GM20000 (cell line): ENCODE results near the gene STRN4.
"Not testable (repeated sequence)": the region's sequence is repeated elsewhere in the genome, so short reads cannot be mapped to it uniquely, and the experiment has no call there.

ENCODE experiments used
- DNase-seq: peaks from one replicate; pipeline ENCODE4 v3.0.0; 2012; ENCODE audit warnings: low spot score
- TF ChIP-seq, protein P1 (sequence below): IDR thresholded peaks from 2 replicates; pipeline ENCODE4 v1.5.1; 2012; ENCODE audit warnings: mild to moderate bottlenecking, control low read depth; ENCODE audit errors: extremely low read depth, missing control alignments

STRN4 gene

DNA sequence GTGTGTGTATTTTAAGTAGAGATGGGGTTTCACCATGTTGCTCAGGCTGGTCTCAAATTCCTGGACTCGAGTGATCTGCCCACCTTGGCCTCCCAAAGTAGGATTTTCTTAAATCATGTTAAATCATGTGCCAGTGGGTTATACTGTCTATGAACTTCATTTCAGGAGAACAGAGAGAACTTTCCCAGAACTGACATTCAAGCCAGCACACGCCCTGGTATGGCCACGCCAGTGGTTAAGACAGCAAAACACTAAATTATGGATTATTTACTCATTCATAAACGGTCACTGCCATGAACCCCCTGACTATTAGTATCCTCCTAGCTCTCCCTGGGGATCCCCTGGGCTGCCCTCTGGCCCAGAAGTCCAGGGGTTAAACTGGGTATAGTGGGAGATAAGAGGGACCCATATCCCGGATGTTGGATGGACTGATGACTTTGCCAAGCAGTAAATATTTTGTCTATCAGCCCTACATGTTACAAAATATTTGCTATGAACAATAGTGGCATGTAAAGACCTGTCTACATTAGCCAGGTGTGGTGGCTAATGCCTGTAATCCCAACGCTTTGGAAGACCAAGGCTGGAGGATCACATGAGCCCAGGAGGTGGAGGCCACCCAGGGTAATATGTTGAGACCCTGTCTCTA, 16.1 kb upstream of the STRN4 start:
- TF ChIP-seq, protein P1, sequence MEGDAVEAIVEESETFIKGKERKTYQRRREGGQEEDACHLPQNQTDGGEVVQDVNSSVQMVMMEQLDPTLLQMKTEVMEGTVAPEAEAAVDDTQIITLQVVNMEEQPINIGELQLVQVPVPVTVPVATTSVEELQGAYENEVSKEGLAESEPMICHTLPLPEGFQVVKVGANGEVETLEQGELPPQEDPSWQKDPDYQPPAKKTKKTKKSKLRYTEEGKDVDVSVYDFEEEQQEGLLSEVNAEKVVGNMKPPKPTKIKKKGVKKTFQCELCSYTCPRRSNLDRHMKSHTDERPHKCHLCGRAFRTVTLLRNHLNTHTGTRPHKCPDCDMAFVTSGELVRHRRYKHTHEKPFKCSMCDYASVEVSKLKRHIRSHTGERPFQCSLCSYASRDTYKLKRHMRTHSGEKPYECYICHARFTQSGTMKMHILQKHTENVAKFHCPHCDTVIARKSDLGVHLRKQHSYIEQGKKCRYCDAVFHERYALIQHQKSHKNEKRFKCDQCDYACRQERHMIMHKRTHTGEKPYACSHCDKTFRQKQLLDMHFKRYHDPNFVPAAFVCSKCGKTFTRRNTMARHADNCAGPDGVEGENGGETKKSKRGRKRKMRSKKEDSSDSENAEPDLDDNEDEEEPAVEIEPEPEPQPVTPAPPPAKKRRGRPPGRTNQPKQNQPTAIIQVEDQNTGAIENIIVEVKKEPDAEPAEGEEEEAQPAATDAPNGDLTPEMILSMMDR: no peak

DNA sequence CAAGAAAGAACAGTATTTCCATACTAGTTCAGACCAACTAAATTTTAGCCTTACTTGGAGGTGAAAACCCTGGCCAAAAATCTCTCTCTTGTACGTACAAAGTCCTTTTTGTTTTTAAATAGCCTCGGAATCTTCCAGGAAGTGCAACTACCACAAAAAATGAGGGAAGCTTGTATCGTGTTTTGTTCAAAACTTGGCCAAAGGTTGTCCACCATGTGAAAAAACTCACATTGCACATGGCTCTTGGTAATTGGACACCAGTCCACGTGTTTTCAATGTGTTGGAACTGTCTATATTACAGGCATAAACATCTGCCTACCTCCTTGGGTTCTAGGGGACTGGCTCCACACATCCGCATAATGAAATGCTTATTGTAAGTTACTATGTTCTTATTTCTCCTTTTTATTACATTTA, 15.2 kb upstream of the STRN4 start:
- TF ChIP-seq, protein P1: no peak
- DNase-seq: no peak

More for the DNA sequence above, 16.1 kb upstream of the STRN4 start:
- no peak for DNase-seq

DNA sequence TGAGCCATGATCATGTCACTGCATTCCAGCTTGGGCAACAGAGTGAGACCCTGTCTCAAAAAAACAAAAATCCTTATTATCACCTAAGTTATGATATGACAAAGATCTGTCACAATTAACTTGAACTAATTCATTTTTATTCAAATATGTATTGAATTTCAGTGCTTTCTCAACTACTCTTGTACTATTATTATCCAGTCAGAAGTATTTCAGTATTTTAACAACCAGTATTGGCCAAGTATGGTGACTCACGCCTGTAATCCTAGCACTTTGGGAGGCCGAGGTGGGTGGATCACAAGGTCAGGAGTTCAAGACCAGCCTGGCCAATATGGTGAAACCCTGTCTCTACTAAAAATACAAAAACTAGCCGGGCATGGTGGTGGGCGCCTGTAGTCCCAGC, 14.6 kb upstream of the STRN4 start:
- DNase-seq: not testable (repeated sequence)

DNA sequence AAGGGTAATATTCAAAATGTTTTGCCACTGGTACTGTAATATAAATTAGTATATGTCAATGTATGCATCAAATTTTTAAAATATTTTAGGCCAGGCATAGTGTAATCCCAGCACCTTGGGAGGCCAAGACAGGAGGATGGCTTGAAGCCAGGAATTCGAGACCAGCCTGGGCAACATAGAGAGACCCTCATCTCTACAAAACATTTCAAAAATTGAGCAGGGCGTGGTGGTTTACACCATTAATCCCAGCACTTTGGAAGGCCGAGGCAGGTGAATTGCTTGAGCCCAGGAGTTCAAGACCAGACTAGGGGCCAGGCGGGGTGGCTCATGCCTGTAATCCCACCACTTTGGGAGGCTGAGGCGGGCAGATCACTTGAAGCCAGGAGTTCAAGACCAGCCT, 14.1 kb upstream of the STRN4 start:
- TF ChIP-seq, protein P1: no peak
- DNase-seq: no peak

DNA sequence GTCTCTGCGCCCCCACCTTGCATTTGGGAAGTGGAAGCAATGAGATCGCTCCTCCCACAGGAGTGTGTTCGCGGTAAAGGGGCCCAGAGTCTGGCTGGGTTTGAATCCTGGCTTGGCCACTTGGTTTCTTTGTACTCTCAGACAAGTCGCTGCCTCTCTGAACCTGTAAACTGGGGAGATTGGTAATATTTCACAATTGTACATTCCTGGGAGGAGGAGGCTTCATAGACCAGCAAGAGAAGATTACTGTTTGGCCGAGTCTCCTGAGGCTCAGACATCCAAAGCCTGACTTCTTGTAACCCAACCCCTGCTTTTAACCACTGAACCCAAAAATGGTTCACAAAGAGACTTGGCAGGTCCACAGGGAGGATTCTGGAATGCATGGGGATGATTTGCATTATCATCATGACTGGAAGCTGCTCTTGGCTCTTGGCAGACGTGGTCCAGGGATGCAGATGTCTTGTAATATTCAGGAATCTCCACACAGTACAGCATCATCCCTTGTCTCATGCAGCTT, 13.6 kb upstream of the STRN4 start:
- TF ChIP-seq, protein P1: no peak

DNA sequence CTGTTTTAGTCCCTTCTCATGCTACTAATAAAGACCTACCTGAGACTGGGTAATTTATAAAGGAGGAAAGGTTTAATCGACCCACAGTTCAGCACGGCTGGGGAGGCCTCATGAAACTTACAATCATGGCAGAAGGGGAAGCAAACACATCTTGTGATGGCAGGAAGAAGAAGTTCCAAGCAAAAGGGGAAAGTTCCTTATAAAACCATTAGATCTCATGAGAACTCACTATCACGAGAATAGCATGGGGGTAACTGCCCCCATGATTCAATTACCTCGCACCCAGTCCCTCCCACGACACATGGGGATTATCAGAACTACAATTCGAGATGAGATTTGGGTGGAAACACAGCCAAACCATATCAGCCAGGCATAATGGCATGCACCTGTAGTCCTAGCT, 13.0 kb upstream of the STRN4 start:
- no peak for DNase-seq

More for the DNA sequence above, 13.6 kb upstream of the STRN4 start:
- DNase-seq: no peak

DNA sequence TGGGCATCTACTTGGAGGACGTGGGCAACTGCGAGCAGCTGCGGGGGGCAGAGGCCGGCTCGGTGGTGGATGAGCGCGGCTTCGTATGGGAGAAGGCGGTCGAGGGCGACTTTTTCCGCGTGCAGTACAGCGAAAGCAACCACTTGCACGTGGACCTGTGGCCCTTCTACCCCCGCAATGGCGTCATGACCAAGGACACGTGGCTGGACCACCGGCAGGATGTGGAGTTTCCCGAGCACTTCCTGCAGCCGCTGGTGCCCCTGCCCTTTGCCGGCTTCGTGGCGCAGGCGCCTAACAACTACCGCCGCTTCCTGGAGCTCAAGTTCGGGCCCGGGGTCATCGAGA, 10.3 kb upstream of the STRN4 start:
- DNase-seq: no peak
- TF ChIP-seq, protein P1: no peak

More for the DNA sequence above, 13.0 kb upstream of the STRN4 start:
- TF ChIP-seq, protein P1: no peak
